Fibroblast of lung (primary cell): ENCODE measurements around the gene WDR37.

Source experiments
- CTCF ChIP-seq, 2 donors: IDR thresholded peaks in 1 of 2; conservative IDR thresholded peaks in 1 of 2; 1 replicate in 1 of 2; 2 replicates in 1 of 2; pipeline ENCODE4 v1.5.1; 2011 to 2012; ENCODE audit warnings: low read length in 2 of 2, control low read depth in 1 of 2, inconsistent platforms in 1 of 2, low read depth in 1 of 2, mild to moderate bottlenecking in 1 of 2
- EZH2 ChIP-seq: IDR thresholded peaks from 2 replicates; pipeline ENCODE4 v1.5.1; 2012; ENCODE audit warnings: low read length, control low read depth, mild to moderate bottlenecking; ENCODE audit errors: missing control alignments

- TF ChIP-seq CTCF (conservative IDR thresholded peaks at IDR 0.05 in 1 of 2, IDR thresholded peaks at IDR 0.05 in 1 of 2; ENCODE audit: low read depth in 1 of 2, low read length in 2 of 2) (no peak), EZH2 (no peak)
These were observed 59.9 kb downstream of the WDR37 start for GRCh38 chr10:1116051-1116450.
